ENCODE data around the gene PLXDC2. TPM values are rescaled to one million over a fixed set of nuclear protein-coding genes. Genes with fewer than 3 reads are reported as not detected.
"Not testable (repeated sequence)": the region's sequence is repeated elsewhere in the genome, so short reads cannot be mapped to it uniquely, and the experiment has no call there.

Gene PLXDC2
- 51.3 TPM for total RNA-seq

GRCh38 chr10:19816411-19817230 is at the start of gene PLXDC2:
TSS of gene PLXDC2 (plus strand) at chr10:19816432.
- Histone ChIP-seq H3K36me3 (no peaks in the 10 kb centered on the region), H3K27ac (peak within 1 kb of the TSS; percentile 93), H3K4me3 (peak within 1 kb of the TSS; percentile 78 to 82), H3K4me1 (peaks cover 14% of the 10 kb centered on the region), H3K9me3 (no peaks in the 10 kb centered on the region), H3K27me3 (no peaks in the 10 kb centered on the region)
- no peak for DNase-seq (ENCODE audit: extremely low spot score in 2 of 2)
- intact Hi-C loops (cut with DNase I): no loop called here
- TF ChIP-seq CTCF (IDR thresholded peaks at IDR 0.05): no peak
- TF ChIP-seq POLR2AphosphoS5 (IDR thresholded peaks at IDR 0.05; ENCODE audit: insufficient read depth in 1 of 2, low read depth in 1 of 2): peak in 1 of 2 donors; percentile 72

- TF ChIP-seq POLR2A (IDR thresholded peaks at IDR 0.05) (no peak), CTCF (IDR thresholded peaks at IDR 0.05) (no peak), POLR2AphosphoS5 (IDR thresholded peaks at IDR 0.05; ENCODE audit: insufficient read depth in 1 of 2, low read depth in 1 of 2) (no peak)
- Histone ChIP-seq H3K27me3 (no peaks in the 10 kb centered on the region), H3K36me3 (no peaks in the 10 kb centered on the region), H3K27ac (no peak overlapping the region), H3K4me1 (no peaks in the 10 kb centered on the region), H3K4me3 (no peak overlapping the region), H3K9me3 (no peaks in the 10 kb centered on the region)
- no peak for DNase-seq (ENCODE audit: extremely low spot score in 2 of 2)
- intact Hi-C loops (cut with DNase I): no loop called here
Measured at GRCh38 chr10:19767876-19768275, 48.4 kb upstream of the PLXDC2 start.

- H3K27me3 ChIP-seq; H3K9me3 ChIP-seq; DNase-seq (ENCODE audit: extremely low spot score in 2 of 2); intact Hi-C loops (cut with DNase I); H3K36me3 ChIP-seq; H3K4me1 ChIP-seq; H3K4me3 ChIP-seq; H3K27ac ChIP-seq: not testable (repeated sequence)
Measured at GRCh38 chr10:19769826-19770225, 46.4 kb upstream of the PLXDC2 start.

- H3K36me3 ChIP-seq: no peaks in the 10 kb centered on the region
- H3K4me1 ChIP-seq: no peaks in the 10 kb centered on the region
- no peaks in the 10 kb centered on the region for H3K27me3 ChIP-seq
- no peak overlapping the region for H3K4me3 ChIP-seq
- no peaks in the 10 kb centered on the region for H3K9me3 ChIP-seq
- no peak for TF ChIP-seq CTCF (IDR thresholded peaks at IDR 0.05)
- no peak for TF ChIP-seq POLR2A (IDR thresholded peaks at IDR 0.05)
- TF ChIP-seq POLR2AphosphoS5 (IDR thresholded peaks at IDR 0.05; ENCODE audit: insufficient read depth in 1 of 2, low read depth in 1 of 2): no peak
- H3K27ac ChIP-seq: no peak overlapping the region
- DNase-seq (ENCODE audit: extremely low spot score in 2 of 2): no peak
- intact Hi-C loops (cut with DNase I): no loop called here
Measured at GRCh38 chr10:19772972-19773371, 43.3 kb upstream of the PLXDC2 start.

- no peak overlapping the region for H3K4me3 ChIP-seq
- H3K36me3 ChIP-seq: no peaks in the 10 kb centered on the region
- no peak overlapping the region for H3K27ac ChIP-seq
- TF ChIP-seq POLR2AphosphoS5 (IDR thresholded peaks at IDR 0.05; ENCODE audit: insufficient read depth in 1 of 2, low read depth in 1 of 2): no peak
- no peak for TF ChIP-seq POLR2A (IDR thresholded peaks at IDR 0.05)
- TF ChIP-seq CTCF (IDR thresholded peaks at IDR 0.05): no peak
- no peak for DNase-seq (ENCODE audit: extremely low spot score in 2 of 2)
- H3K4me1 ChIP-seq: no peaks in the 10 kb centered on the region
- no peaks in the 10 kb centered on the region for H3K9me3 ChIP-seq
- H3K27me3 ChIP-seq: no peaks in the 10 kb centered on the region
- intact Hi-C loops (cut with DNase I): no loop called here
Measured at GRCh38 chr10:19775296-19775695, 40.9 kb upstream of the PLXDC2 start.

Measured in vagina (tissue), 2 donors.